MCF 10A (cell line): Measurements from ENCODE around the gene AHNAK. TPM values are rescaled to one million over a fixed set of nuclear protein-coding genes. Genes with fewer than 3 reads are reported as not detected.

Source experiments
- BruUV-seq: library from RNA; stranded (reverse); fragments of 400-500 nt; replicated peaks from 2 replicates; lab custom pipeline; 2021; lab: Mats Ljungman, UMichigan
- CTCF ChIA-PET: fragments of 300-600 bp; sonication (Branson Sonifier 250); formaldehyde crosslinking; extraction: SDS; loops from one replicate; lab custom pipeline; 2021; ENCODE audit warnings: antibody characterized with exemption, inconsistent platforms; lab: Yijun Ruan, JAX
- POLR2A ChIA-PET: fragments of 300-600, 350-650 bp; sonication (Branson Sonifier 250); formaldehyde crosslinking; extraction: SDS; loops from one replicate; lab custom pipeline; 2020; ENCODE audit warnings: antibody characterized with exemption, inconsistent platforms; lab: Yijun Ruan, JAX
- DNase-seq: peaks from one replicate; pipeline ENCODE4 v3.0.0-alpha.2; 2018; ENCODE audit not compliant: unreplicated experiment
- H3K27ac Mint-ChIP-seq: one replicate; pipeline ENCODE4 v1.8.0; 2022; ENCODE audit warnings: mild to moderate bottlenecking, low read depth, mixed read lengths; ENCODE audit not compliant: unreplicated experiment
- H3K27me3 Mint-ChIP-seq: one replicate; pipeline ENCODE4 v1.8.0; 2022; ENCODE audit warnings: mixed read lengths; ENCODE audit not compliant: insufficient read depth, unreplicated experiment
- H3K36me3 Mint-ChIP-seq: one replicate; pipeline ENCODE4 v1.8.0; 2022; ENCODE audit warnings: mild to moderate bottlenecking, moderate library complexity, mixed read lengths; ENCODE audit not compliant: insufficient read depth, unreplicated experiment
- H3K4me1 Mint-ChIP-seq: one replicate; pipeline ENCODE4 v1.8.0; 2022; ENCODE audit warnings: mixed read lengths; ENCODE audit not compliant: insufficient read depth, unreplicated experiment
- H3K4me3 Mint-ChIP-seq: one replicate; pipeline ENCODE4 v1.8.0; 2022; ENCODE audit warnings: mild to moderate bottlenecking, moderate library complexity, mixed read lengths; ENCODE audit not compliant: unreplicated experiment
- H3K9me3 Mint-ChIP-seq: one replicate; pipeline ENCODE4 v1.8.0; 2022; ENCODE audit warnings: mixed read lengths; ENCODE audit not compliant: unreplicated experiment
- CTCF ChIP-seq: fragments of 200-600 bp; IDR thresholded peaks from one replicate; pipeline ENCODE4 v1.8.0; 2022; ENCODE audit warnings: antibody characterized with exemption, mild to moderate bottlenecking; ENCODE audit not compliant: unreplicated experiment
- intact Hi-C: fragments of 100-400 bp; cut with micrococcal nuclease; formaldehyde crosslinking; loops from 2 replicates; pipeline ENCODE4 v1.14.1; 2022
- total RNA-seq: library from RNA; stranded (reverse); gene quantifications from 2 replicates; pipeline ENCODE4 v1.2.3, GENCODE V29; 2022

The AHNAK gene
- total RNA-seq, 1 experiment from 2014 or later: 429 TPM

DNA sequence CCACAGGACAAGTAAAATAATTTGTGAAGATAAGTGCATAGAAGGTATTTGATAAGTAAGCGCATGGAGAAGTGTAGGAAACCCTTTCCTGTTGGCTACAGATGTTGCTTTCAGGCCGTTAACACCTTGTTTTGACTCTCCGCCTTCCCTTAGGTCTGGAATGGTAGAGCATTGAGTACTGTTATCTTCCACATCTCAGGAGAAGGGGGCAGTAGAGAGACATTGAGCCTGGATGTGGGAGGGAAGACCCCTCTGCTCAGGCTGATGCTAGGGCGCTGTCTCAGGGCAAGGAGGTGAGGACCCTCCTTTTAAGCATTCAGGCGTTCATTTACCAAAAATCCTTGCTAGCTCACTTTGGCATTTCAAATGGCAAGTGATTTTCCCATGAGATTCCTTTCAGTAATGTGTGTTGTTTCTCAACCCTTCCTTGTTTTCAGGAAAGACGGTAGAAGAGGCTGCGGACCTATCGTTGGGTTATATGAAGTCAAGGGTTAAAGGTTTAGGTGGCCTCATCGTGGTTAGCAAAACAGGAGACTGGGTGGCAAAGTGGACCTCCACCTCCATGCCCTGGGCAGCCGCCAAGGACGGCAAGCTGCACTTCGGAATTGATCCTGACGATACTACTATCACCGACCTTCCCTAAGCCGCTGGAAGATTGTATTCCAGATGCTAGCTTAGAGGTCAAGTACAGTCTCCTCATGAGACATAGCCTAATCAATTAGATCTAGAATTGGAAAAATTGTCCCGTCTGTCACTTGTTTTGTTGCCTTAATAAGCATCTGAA is 154.8 kb downstream of the AHNAK start:
- Mint-ChIP-seq H3K4me3 (no peak overlapping the region), H3K9me3 (no peaks in the 10 kb centered on the region), H3K4me1 (peaks cover 11% of the 10 kb centered on the region), H3K36me3 (peaks cover 5% of the 10 kb centered on the region), H3K27ac (no peak overlapping the region), H3K27me3 (peaks cover 13% of the 10 kb centered on the region)
- ChIA-PET CTCF (interaction anchor here (0.5 to 8.1 kb wide), 9 partner anchors 9 to 414 kb away, joined by 3 to 145 read pairs (median 4); no protein-coding TSS in a partner anchor), POLR2A (interaction anchor here (0.8 to 2.0 kb wide), 5 partner anchors 164 to 273 kb away, joined by 3 to 14 read pairs (median 4); partner anchors contain the start of genes C11orf98, CSKMT and TUT1)
- no TSS peak for BruUV-seq
- DNase-seq: no peak
- no peak for TF ChIP-seq CTCF
- intact Hi-C loops: no loop called here

- Mint-ChIP-seq H3K9me3 (no peaks in the 10 kb centered on the region), H3K36me3 (peaks cover 5% of the 10 kb centered on the region), H3K4me3 (no peak overlapping the region), H3K27ac (no peak overlapping the region), H3K4me1 (peaks cover 11% of the 10 kb centered on the region), H3K27me3 (peaks cover 13% of the 10 kb centered on the region)
- POLR2A ChIA-PET: interaction anchor here (0.5 to 1.3 kb wide), 5 partner anchors 148 to 200 kb away, joined by 3 to 4 read pairs (median 4); partner anchors contain the start of gene TUT1
- intact Hi-C loops: no loop called here
- BruUV-seq: no TSS peak
- DNase-seq: no peak
- no peak for TF ChIP-seq CTCF
- CTCF ChIA-PET: interaction anchor here (0.5 to 8.1 kb wide), 9 partner anchors 9 to 251 kb away, joined by 3 to 145 read pairs (median 3); no protein-coding TSS in a partner anchor
Observed at GRCh38 chr11:62390722-62391121, 155.9 kb downstream of the AHNAK start.

- peaks cover 13% of the 10 kb centered on the region for H3K27me3 Mint-ChIP-seq
- H3K36me3 Mint-ChIP-seq: peaks cover 5% of the 10 kb centered on the region
- H3K9me3 Mint-ChIP-seq: no peaks in the 10 kb centered on the region
- TF ChIP-seq CTCF: no peak
- ChIA-PET CTCF (interaction anchor here (0.5 to 8.1 kb wide), 12 partner anchors 9 to 251 kb away, joined by 3 to 145 read pairs (median 4); no protein-coding TSS in a partner anchor), POLR2A (interaction anchor here (0.5 to 1.3 kb wide), 5 partner anchors 148 to 201 kb away, joined by 3 to 4 read pairs (median 4); partner anchors contain the start of gene TUT1)
- intact Hi-C loops: no loop called here
- peaks cover 8% of the 10 kb centered on the region for H3K4me1 Mint-ChIP-seq
- H3K4me3 Mint-ChIP-seq: no peak overlapping the region
- no TSS peak for BruUV-seq
- H3K27ac Mint-ChIP-seq: no peak overlapping the region
- no peak for DNase-seq
Observed at GRCh38 chr11:62390237-62390636, 156.4 kb downstream of the AHNAK start.

DNA sequence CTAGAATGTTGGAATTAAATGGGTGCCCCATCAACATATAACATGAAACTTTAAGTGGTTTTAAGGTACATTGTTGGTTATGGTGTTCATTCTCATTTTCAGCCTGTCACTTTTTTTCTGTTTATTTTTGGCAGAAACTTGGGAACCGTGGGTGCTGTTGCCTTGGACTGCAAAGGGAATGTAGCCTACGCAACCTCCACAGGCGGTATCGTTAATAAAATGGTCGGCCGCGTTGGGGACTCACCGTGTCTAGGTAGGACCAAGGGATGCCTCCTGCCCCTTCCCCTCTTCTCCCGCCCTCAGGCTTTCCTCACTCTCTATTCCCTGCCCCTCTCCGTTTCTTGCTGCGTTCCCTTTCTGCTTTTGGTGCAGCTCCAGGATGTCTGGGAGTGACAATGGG is 157.6 kb downstream of the AHNAK start:
- CTCF ChIA-PET: interaction anchor here (1.9 kb wide), 1 partner anchor 9 kb away, joined by 6 read pairs; no protein-coding TSS in a partner anchor
- no TSS peak for BruUV-seq

More for the DNA sequence above, 157.6 kb downstream of the AHNAK start:
- no peak for TF ChIP-seq CTCF
- Mint-ChIP-seq H3K9me3 (no peaks in the 10 kb centered on the region), H3K4me1 (peaks cover 7% of the 10 kb centered on the region), H3K36me3 (no peaks in the 10 kb centered on the region), H3K27ac (no peak overlapping the region), H3K4me3 (no peak overlapping the region), H3K27me3 (peaks cover 13% of the 10 kb centered on the region)
- DNase-seq: no peak
- intact Hi-C loops: loop anchor here (10.0 kb wide), 1 partner anchor 446 kb away; the partner anchor contains the start of genes STX5, TEX54 and WDR74
- POLR2A ChIA-PET: no interaction called here
